IMR-90 (cell line): ENCODE measurements around the gene SAMD10. TPM values are rescaled to one million over a fixed set of nuclear protein-coding genes. Genes with fewer than 3 reads are reported as not detected.
A peak's percentile ranks its signal among the peaks of the same experiment; 100 is the strongest.

ENCODE experiments used
- ATAC-seq: fragments of 200-7000 bp; cut with Tn5 transposase; 2 replicates; pipeline ENCODE4 v1.9.1; 2020; ENCODE audit warnings: low read depth, mild to moderate bottlenecking, moderate library complexity
- BruUV-seq: library from RNA; stranded (reverse); fragments of 400-500 nt; replicated peaks from 2 replicates; lab custom pipeline; 2021; lab: Mats Ljungman, UMichigan
- CTCF ChIA-PET: fragments of 300-600 bp; formaldehyde crosslinking; extraction: SDS; loops from one replicate; lab custom pipeline; 2021; ENCODE audit warnings: antibody characterized with exemption; lab: Yijun Ruan, JAX
- POLR2A ChIA-PET: fragments of 300-600 bp; sonication (Branson Sonifier 250); formaldehyde crosslinking; loops from one replicate; lab custom pipeline; 2022; ENCODE audit warnings: antibody characterized with exemption; ENCODE audit not compliant: unreplicated experiment; lab: Charles Lee
- DNase-seq: peaks from one replicate; pipeline ENCODE4 v3.0.0; 2013
- H2AFZ ChIP-seq: replicated peaks from 2 replicates; pipeline ENCODE3; 2013; ENCODE audit warnings: low read length, mild to moderate bottlenecking; ENCODE audit not compliant: poor library complexity
- H2AK5ac ChIP-seq: 2 replicates; pipeline ENCODE4 v1.6.1; 2013; ENCODE audit warnings: low read depth, low read length, inconsistent platforms
- H2AK9ac ChIP-seq: replicated peaks from 2 replicates; pipeline ENCODE3; 2013; ENCODE audit warnings: mild to moderate bottlenecking, low read depth, low read length, moderate library complexity; ENCODE audit not compliant: poor library complexity
- H2BK120ac ChIP-seq: 2 replicates; pipeline ENCODE4 v1.6.1; 2013; ENCODE audit warnings: low read depth, low read length, inconsistent platforms
- H2BK15ac ChIP-seq: 3 replicates; pipeline ENCODE4 v1.6.1; 2013; ENCODE audit warnings: low read depth, low read length, inconsistent platforms
- H2BK20ac ChIP-seq: 2 replicates; pipeline ENCODE4 v1.6.1; 2013; ENCODE audit warnings: low read depth, mild to moderate bottlenecking, inconsistent platforms, low read length, moderate library complexity
- H2BK5ac ChIP-seq: 2 replicates; pipeline ENCODE4 v1.6.1; 2013; ENCODE audit warnings: mild to moderate bottlenecking, low read depth, low read length, inconsistent platforms; ENCODE audit not compliant: poor library complexity, severe bottlenecking
- H3K14ac ChIP-seq: replicated peaks from 2 replicates; pipeline ENCODE4 v1.6.1; 2013; ENCODE audit warnings: low read depth, low read length, inconsistent platforms
- H3K18ac ChIP-seq: 2 replicates; pipeline ENCODE4 v1.6.1; 2013; ENCODE audit warnings: low read depth, low read length, control low read depth
- H3K23ac ChIP-seq: 2 replicates; pipeline ENCODE4 v1.6.1; 2013; ENCODE audit warnings: low read depth, low read length, inconsistent platforms
- H3K27ac ChIP-seq: 2 replicates; pipeline ENCODE4 v1.5.1; 2013; ENCODE audit warnings: mild to moderate bottlenecking, control low read depth, low read length; ENCODE audit not compliant: insufficient read depth
- H3K27me3 ChIP-seq: 2 replicates; pipeline ENCODE4 v1.6.1; 2013; ENCODE audit warnings: low read length; ENCODE audit not compliant: control insufficient read depth, insufficient read depth
- H3K36me3 ChIP-seq: 2 replicates; pipeline ENCODE4 v1.6.1; 2013; ENCODE audit warnings: low read length, mixed read lengths; ENCODE audit not compliant: control insufficient read depth, insufficient read depth
- H3K4ac ChIP-seq: 2 replicates; pipeline ENCODE4 v1.6.1; 2013; ENCODE audit warnings: low read depth, low read length, inconsistent platforms
- H3K4me1 ChIP-seq: 2 replicates; pipeline ENCODE4 v1.6.1; 2013; ENCODE audit warnings: low read length, mixed read lengths; ENCODE audit not compliant: control insufficient read depth, insufficient read depth
- H3K4me2 ChIP-seq: 2 replicates; pipeline ENCODE4 v1.6.1; 2013; ENCODE audit warnings: low read depth, mild to moderate bottlenecking, control low read depth, low read length, moderate library complexity
- H3K4me3 ChIP-seq: 2 replicates; pipeline ENCODE4 v1.5.1; 2013; ENCODE audit warnings: low read depth, mild to moderate bottlenecking, control low read depth, low read length, moderate library complexity; ENCODE audit not compliant: insufficient read depth
- H3K56ac ChIP-seq: 2 replicates; pipeline ENCODE4 v1.6.1; 2013; ENCODE audit warnings: low read length, inconsistent platforms; ENCODE audit not compliant: insufficient read depth; ENCODE audit errors: extremely low read depth
- H3K79me1 ChIP-seq, 2 experiments: 2 replicates each; pipeline ENCODE4 v1.6.1; 2013; ENCODE audit warnings: low read length in 2 of 2, inconsistent platforms in 1 of 2, low read depth in 1 of 2
- H3K9ac ChIP-seq: 2 replicates; pipeline ENCODE4 v1.6.1; 2013; ENCODE audit warnings: low read depth, low read length, control low read depth
- H3K9me1 ChIP-seq: 2 replicates; pipeline ENCODE4 v1.6.1; 2013; ENCODE audit warnings: low read length, inconsistent platforms; ENCODE audit not compliant: insufficient read depth
- H3K9me3 ChIP-seq: 2 replicates; pipeline ENCODE4 v1.6.1; 2013; ENCODE audit warnings: low read length; ENCODE audit not compliant: control insufficient read depth, insufficient read depth
- H4K20me1 ChIP-seq: 2 replicates; pipeline ENCODE4 v1.6.1; 2013; ENCODE audit warnings: low read length, inconsistent platforms; ENCODE audit not compliant: insufficient read depth
- H4K5ac ChIP-seq: 2 replicates; pipeline ENCODE4 v1.6.1; 2013; ENCODE audit warnings: mild to moderate bottlenecking, low read depth, low read length, control low read depth
- H4K8ac ChIP-seq, 2 experiments: 2 replicates each; pipeline ENCODE4 v1.6.1; 2013; ENCODE audit warnings: low read depth in 2 of 2, low read length in 2 of 2, control low read depth in 1 of 2, inconsistent platforms in 1 of 2
- H4K91ac ChIP-seq: 2 replicates; pipeline ENCODE4 v1.6.1; 2013; ENCODE audit warnings: low read depth, low read length, inconsistent platforms; ENCODE audit not compliant: insufficient read depth
- BHLHE40 ChIP-seq: fragments of 150-350 bp; IDR thresholded peaks from 2 replicates; pipeline ENCODE4 v1.6.1; 2016; ENCODE audit warnings: mild to moderate bottlenecking, low read depth, low read length
- CEBPB ChIP-seq: IDR thresholded peaks from 2 replicates; pipeline ENCODE4 v1.6.1; 2012; ENCODE audit warnings: low read depth, low read length, improper control_type of control experiment
- CTCF ChIP-seq: conservative IDR thresholded peaks from 2 replicates; pipeline ENCODE4 v1.5.1; 2012; ENCODE audit warnings: mild to moderate bottlenecking, low read depth, low read length, improper control_type of control experiment
- FOS ChIP-seq: fragments of 150-350 bp; IDR thresholded peaks from 2 replicates; pipeline ENCODE4 v1.6.1; 2016; ENCODE audit warnings: low read depth, low read length
- MAFK ChIP-seq: IDR thresholded peaks from 2 replicates; pipeline ENCODE4 v1.6.1; 2012; ENCODE audit warnings: low read depth, low read length, improper control_type of control experiment
- MAZ ChIP-seq: IDR thresholded peaks from 2 replicates; pipeline ENCODE4 v1.6.1; 2012; ENCODE audit warnings: low read depth, mild to moderate bottlenecking, low read length, improper control_type of control experiment, moderate library complexity, borderline replicate concordance
- MXI1 ChIP-seq: IDR thresholded peaks from 2 replicates; pipeline ENCODE4 v1.6.1; 2012; ENCODE audit warnings: low read depth, mild to moderate bottlenecking, low read length, moderate library complexity, borderline replicate concordance
- NFE2L2 ChIP-seq: fragments of 150-350 bp; IDR thresholded peaks from 2 replicates; pipeline ENCODE4 v1.6.1; 2016; ENCODE audit warnings: low read depth, mild to moderate bottlenecking, low read length
- POLR2A ChIP-seq: IDR thresholded peaks from 2 replicates; pipeline ENCODE4 v1.6.1; 2012; ENCODE audit warnings: mild to moderate bottlenecking, low read depth, low read length
- RAD21 ChIP-seq: IDR thresholded peaks from 2 replicates; pipeline ENCODE4 v1.6.1; 2012; ENCODE audit warnings: low read length, improper control_type of control experiment
- RCOR1 ChIP-seq: IDR thresholded peaks from 2 replicates; pipeline ENCODE4 v1.6.1; 2012; ENCODE audit warnings: mild to moderate bottlenecking, low read length, improper control_type of control experiment; ENCODE audit not compliant: insufficient replicate concordance
- RFX5 ChIP-seq: IDR thresholded peaks from 2 replicates; pipeline ENCODE4 v1.8.0; 2012; ENCODE audit warnings: low read depth, mild to moderate bottlenecking, low read length, moderate library complexity
- SMC3 ChIP-seq: fragments of 150-350 bp; IDR thresholded peaks from 2 replicates; pipeline ENCODE4 v1.6.1; 2016; ENCODE audit warnings: low read depth, mild to moderate bottlenecking, antibody characterized with exemption, low read length, moderate library complexity
- WGBS, 2 experiments: methylation state at CpG; one replicate each; pipeline versions ENCODE4 v1.1.5 to v1.1.7; 2013; ENCODE audit warnings: missing lambda C conversion rate in 2 of 2; ENCODE audit not compliant: insufficient read length in 1 of 2; ENCODE audit errors: extremely low coverage in 2 of 2; 5-methylcytosine and 5-hydroxymethylcytosine counted together
- dilution Hi-C: fragments of 300-500 bp; cut with HindIII; formaldehyde crosslinking; loops from one replicate; pipeline ENCODE4 v1.14.3; 2018; ENCODE audit warnings: low sequenced_read_pairs; ENCODE audit not compliant: unreplicated experiment
- in situ Hi-C: fragments of 300-500 bp; cut with MboI; formaldehyde crosslinking; loops from 3 replicates; pipeline ENCODE4 v1.14.3; 2019; ENCODE audit warnings: low sequenced_read_pairs, inconsistent platforms, mixed read lengths
- intact Hi-C: fragments of 100-400 bp; cut with micrococcal nuclease; formaldehyde crosslinking; loops from 2 replicates; pipeline ENCODE4 v1.10.0; 2022
- polyA plus RNA-seq, 3 experiments: library from polyadenylated mRNA; depleted of rRNA; stranded (reverse); fragments of >200 nt; gene quantifications; 2 replicates each; pipeline ENCODE4 v1.2.3, GENCODE V29; 2012; ENCODE audit warnings: low replicate concordance in 1 of 3
- total RNA-seq: library from RNA; depleted of rRNA; stranded (reverse); fragments of >200 nt; gene quantifications from 2 replicates; pipeline ENCODE4 v1.2.3, GENCODE V29; 2012
- TF ChIP-seq, protein P1 (sequence below): fragments of 150-350 bp; IDR thresholded peaks from 2 replicates; pipeline ENCODE4 v1.6.1; 2016; ENCODE audit warnings: low read depth, mild to moderate bottlenecking, low read length, moderate library complexity, borderline replicate concordance

Gene SAMD10
- total and polyA plus RNA-seq, 2 of the 4 experiments (the other 2 are of a cell fraction): 0.54 to 4.1 TPM

DNA sequence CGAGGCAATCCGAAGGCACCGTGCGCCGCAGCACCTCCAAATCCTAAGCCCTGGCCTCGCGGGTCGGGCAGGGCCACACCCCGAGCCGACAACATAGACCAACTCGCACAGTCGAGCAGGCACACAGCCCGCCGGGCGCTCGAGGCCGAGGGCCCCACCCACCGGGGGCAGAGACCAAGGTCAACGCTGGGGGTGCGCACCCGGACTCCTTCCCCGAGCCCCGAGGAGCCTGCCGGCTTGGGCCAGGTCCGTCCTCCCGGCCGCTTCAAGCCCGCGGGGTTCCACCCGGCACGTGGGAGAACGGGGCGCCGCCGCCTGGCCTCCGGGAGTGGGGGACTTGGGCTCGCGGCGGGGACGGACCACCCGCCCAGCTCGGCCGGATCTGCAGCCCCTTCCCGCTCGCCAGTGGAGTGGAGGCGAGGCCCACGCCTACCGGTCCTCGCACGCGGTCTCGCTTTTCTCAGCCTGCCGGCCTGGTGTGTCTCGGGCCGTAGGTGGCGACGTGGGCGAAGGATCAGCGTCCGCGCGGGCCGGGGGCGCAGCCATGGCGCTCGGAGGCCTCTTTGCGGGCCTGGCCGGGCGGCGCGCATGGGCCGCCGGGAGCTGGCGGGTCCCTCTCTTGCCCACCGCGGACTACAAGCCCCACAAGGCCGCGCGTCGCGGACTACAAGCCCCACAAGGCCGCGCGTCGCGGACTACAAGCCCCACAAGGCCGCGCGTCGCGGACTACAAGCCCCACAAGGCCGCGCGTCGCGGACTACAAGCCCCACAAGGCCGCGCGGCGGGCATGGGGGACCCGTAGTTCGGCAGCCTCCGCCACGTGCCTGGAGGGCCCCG is 23.4 kb downstream of the SAMD10 start, which contains the start of gene UCKL1:
Gene UCKL1 (minus strand): TSS at position 590 of the 837 bp plus-strand sequence. CDS start 44 bp downstream, at position 546.
- no TSS peak for BruUV-seq
- H3K4me2 ChIP-seq: peak within 1 kb of the TSS; percentile 89
- H3K56ac ChIP-seq: peak within 1 kb of the TSS; percentile 89
- peak within 1 kb of the TSS; percentile 94 for H3K23ac ChIP-seq
- H4K8ac ChIP-seq: peak within 1 kb of the TSS; percentile 97 to 98
- intact Hi-C loops: loop anchor here (5.0 kb wide), 1 partner anchor 419 kb away; the partner anchor contains the start of gene PTK6
- peak within 1 kb of the TSS; percentile 93 for H4K5ac ChIP-seq
- H3K18ac ChIP-seq: peak within 1 kb of the TSS; percentile 88
- peak within 1 kb of the TSS; percentile 53; the same call in 1 of the 3 replicates for H2BK15ac ChIP-seq
- ATAC-seq: peak; percentile 79
- no peaks in the 10 kb centered on the region for H3K27me3 ChIP-seq
- peak within 1 kb of the TSS; percentile 94 for H3K4me3 ChIP-seq
- H3K27ac ChIP-seq: peak within 1 kb of the TSS; percentile 99
- H3K36me3 ChIP-seq: peaks cover 17% of the 10 kb centered on the region; the same call in 1 of the 2 replicates
- peak within 1 kb of the TSS; percentile 97 for H2AFZ ChIP-seq
- peaks cover 3 to 44% of the 10 kb centered on the region in 2 experiments; a peak in 2 of 4 replicates for H3K79me1 ChIP-seq
- H2BK5ac ChIP-seq: peak within 1 kb of the TSS; percentile 95
- H2AK9ac ChIP-seq: peak within 1 kb of the TSS; percentile 96
- peaks cover 34% of the 10 kb centered on the region for H4K20me1 ChIP-seq
- dilution Hi-C loops: no loop called here
- H2BK120ac ChIP-seq: peak within 1 kb of the TSS; percentile 57; the same call in 1 of the 2 replicates
- H3K14ac ChIP-seq: peak within 1 kb of the TSS; percentile 98
- peak; percentile 91 for DNase-seq
- 0% methylated on average over 75 of the region's 105 CpGs; no CpG with 5 or more reads in 1 of the 2 experiments for WGBS, 2 experiments
- in situ Hi-C loops: no loop called here
- H4K91ac ChIP-seq: peak within 1 kb of the TSS; percentile 99
- H3K4me1 ChIP-seq: peaks cover 24% of the 10 kb centered on the region
- H2AK5ac ChIP-seq: peak within 1 kb of the TSS; percentile 98
- peaks cover 12% of the 10 kb centered on the region for H3K9me1 ChIP-seq
- H3K9ac ChIP-seq: peak within 1 kb of the TSS; percentile 100
- ChIA-PET CTCF (interaction anchor here (1.2 kb wide), 1 partner anchor 17 kb away, joined by 3 read pairs; no protein-coding TSS in a partner anchor), POLR2A (interaction anchor here (0.6 to 0.7 kb wide), 2 partner anchors 12 to 298 kb away, joined by 3 read pairs; no protein-coding TSS in a partner anchor)
- H3K4ac ChIP-seq: peak within 1 kb of the TSS; percentile 99
- no peaks in the 10 kb centered on the region for H3K9me3 ChIP-seq
- H2BK20ac ChIP-seq: no peak within 1 kb of the TSS
- no peak for TF ChIP-seq FOS
- no peak for TF ChIP-seq RCOR1
- peak; percentile 89 for TF ChIP-seq BHLHE40
- peak; percentile 95 for TF ChIP-seq MXI1
- TF ChIP-seq CEBPB: no peak
- no peak for TF ChIP-seq RFX5
- TF ChIP-seq NFE2L2: no peak
- TF ChIP-seq RAD21: no peak
- TF ChIP-seq, protein P1, sequence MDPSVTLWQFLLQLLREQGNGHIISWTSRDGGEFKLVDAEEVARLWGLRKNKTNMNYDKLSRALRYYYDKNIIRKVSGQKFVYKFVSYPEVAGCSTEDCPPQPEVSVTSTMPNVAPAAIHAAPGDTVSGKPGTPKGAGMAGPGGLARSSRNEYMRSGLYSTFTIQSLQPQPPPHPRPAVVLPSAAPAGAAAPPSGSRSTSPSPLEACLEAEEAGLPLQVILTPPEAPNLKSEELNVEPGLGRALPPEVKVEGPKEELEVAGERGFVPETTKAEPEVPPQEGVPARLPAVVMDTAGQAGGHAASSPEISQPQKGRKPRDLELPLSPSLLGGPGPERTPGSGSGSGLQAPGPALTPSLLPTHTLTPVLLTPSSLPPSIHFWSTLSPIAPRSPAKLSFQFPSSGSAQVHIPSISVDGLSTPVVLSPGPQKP: no peak
- TF ChIP-seq SMC3: no peak
- peak; percentile 58; the same call in 1 of the 2 replicates for TF ChIP-seq MAZ
- no peak for TF ChIP-seq MAFK
- TF ChIP-seq CTCF: no peak
- peak; percentile 33; the same call in 1 of the 2 replicates for TF ChIP-seq POLR2A
